Stimulated activated CD4-positive, alpha-beta T cell treated with anti-CD3 and anti-CD28 coated beads, TNF-alpha, amount 100 ng/mL, for 48 hours (primary cell): ENCODE results near the gene ROMO1.
"Not testable (repeated sequence)": the region's sequence is repeated elsewhere in the genome, so short reads cannot be mapped to it uniquely, and the experiment has no call there.

Experiments
- DNase-seq, 3 donors: peaks; one replicate each; pipeline ENCODE4 v3.0.0-alpha.2; 2020; ENCODE audit warnings: low read depth in 3 of 3

Gene ROMO1

DNA sequence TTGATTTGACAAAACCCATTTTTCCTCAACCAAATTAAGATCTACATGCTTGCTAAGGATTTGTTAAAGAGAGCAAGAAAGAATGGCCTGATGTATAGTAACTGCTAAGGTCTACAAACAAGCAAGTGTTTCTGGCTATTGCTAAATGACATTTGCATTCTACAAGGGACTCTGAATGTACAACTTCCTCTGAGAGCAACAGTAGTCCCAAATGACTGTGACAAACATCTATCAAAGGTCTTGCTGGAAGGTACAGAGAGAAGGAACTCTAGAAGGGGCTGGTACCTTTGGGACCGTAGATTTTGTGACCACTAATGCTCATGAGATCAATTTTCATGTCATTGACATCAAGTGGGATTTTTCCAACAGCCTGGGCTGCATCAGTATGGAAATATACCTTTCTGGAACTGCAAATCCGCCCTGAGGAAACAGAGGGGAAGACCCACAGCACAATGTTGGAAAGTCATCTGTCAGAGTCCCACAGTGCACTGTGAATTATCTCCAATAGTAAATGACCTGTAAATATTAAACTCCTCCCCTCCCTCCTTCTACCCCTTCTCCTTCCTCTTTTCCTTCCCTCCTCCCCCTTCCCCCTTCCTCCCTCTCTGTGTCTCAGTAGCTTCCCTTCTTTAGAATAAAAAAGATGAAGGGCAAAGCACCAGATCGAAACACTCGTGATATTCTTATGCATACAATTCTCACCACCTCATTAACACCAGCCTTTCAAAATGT lies 18.6 kb upstream of the ROMO1 start:
- DNase-seq = no peak

DNA sequence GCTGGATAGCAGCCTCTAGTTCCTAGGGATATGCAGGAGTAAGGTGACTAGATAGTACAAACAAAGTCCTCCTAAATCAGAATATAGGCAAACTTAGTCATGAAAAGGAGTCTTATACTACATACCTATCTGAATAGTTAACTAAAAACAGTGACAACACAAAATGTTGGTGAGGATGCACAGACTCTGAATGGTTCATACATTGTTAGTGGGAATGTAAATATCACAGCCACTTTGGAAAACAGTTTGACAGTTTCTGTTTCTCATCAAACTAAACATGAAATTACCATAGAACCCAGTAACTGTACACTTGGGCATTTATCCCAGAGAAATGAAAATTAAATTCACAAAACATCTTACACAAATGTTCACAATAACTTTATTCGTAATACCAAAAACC lies 17.2 kb upstream of the ROMO1 start:
- DNase-seq = no peak

DNA sequence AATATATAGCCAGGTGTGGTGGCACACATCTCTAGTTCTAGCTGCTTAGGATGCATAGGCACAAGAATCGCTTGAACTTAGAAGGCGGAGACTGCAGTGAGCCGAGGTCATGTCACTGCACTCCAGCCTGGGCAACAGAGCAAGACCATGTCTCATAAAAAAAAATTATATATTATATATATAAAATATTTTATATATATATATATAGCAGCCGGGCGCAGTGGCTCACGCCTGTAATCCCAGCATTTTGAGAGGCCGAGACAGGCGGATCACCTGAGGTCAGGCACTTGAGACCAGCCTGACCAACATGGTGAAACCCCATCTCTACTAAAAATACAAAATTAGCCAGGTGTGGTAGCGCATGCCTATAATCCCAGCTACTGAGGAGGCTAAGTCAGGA lies 13.8 kb upstream of the ROMO1 start:
- not testable (repeated sequence) for DNase-seq

DNA sequence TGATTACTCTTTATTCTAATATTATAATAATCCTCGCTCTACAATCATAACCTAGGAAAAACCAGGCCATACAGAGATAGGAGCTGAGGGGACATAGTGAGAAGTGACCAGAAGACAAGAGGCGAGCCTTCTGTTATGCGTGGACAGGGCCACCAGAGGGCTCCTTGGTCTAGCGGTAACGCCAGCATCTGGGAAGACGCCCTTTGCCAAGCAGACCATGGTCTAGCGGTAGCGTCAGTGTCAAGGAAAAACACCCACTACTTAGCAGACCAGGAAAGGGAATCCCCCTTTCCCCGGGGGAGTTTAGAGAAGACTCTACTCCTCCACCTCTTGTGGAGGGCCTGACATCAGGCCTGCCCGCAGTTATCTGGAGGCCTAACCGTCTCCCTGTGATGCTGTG lies 12.3 kb upstream of the ROMO1 start:
- not testable (repeated sequence) for DNase-seq

DNA sequence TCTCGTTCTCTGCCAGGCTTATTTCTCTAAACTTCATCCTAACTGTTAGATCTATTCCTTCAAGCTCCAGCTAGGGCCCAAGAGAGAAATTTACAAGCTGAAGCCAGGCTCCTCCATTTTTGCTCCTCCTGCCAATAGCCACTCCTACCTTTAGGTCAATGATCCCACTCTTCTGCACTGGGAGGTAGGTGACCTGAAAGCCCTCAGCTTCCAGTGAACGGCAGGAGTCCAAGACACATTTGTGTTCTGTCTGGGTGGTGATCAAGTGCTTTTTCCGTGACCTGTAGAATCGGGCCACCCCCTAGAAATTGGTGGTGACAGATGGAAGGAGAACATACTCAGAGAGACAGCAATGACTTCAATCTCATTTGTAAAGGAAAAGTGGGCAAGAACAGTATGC lies 8.9 kb upstream of the ROMO1 start:
- no peak for DNase-seq

DNA sequence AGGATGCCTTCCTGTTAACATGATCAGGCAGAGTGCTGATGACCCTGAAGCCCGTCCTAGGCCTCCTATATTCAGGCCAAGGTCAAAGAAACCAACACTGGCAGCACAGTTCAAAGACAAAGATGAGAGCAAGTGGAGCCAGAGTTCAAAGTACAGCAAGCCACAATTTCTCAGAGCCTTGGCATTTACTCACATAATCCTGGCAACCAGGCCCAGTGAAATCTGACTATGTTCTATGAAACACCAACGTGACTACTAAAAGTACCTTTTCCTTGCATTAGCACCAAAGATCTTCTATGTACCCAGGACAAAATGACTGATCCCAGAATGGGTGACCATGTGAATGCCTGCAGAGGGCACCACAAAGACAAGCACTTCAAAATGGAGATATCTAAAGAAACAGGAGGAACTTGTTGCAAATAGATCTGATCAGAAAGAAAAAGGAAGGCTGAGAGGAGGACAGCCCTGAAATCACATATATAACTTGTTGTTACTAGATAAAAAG lies 3.9 kb upstream of the ROMO1 start:
- no peak for DNase-seq

DNA sequence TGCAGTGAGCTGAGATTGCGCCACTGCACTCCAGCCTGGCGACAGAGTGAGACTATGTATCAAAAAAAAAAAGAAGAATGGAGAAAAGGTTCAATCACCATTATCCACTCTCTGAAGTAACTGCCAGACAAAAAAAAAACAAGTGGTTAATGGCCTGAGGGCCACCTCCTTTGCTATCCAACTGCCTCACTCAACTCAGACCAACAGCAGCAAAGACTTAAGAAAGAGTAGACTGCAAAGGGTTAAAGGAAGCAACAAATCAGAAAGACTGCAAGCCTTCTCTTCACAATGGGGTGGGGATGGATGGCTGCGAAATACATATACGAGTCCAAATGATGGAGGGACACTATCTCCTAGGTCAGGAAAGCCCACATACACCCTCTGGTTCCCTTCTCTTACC lies 3.2 kb upstream of the ROMO1 start:
- DNase-seq = no peak

DNA sequence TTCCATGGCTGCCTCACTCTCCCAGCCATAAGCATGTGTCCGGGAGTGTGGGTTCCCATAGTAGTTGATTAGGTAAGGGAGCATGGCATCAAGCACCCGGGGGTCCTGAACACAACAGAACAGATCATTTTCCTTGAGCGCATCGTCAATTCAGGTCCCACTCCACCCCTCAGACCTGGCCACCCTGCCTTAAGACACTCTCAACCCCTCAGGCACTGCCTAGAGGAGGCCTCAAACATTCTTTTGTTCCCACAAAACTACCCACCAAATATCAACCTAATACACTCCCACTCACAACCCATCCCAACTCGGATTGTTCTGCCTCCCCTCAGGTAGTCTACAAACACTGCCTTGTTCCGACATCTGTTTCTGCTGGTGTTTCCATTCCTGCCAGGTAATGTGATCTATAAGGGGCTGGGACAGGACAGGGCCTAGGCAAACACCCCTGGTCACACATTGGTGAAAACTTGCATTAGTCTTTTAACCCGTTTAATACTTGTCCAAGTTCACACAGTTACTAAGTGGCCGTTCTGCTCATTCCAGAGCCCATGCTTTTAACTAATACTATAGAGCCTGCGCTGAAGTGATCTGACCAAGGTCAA lies 1.4 kb upstream of the ROMO1 start:
- DNase-seq = no peak

DNA sequence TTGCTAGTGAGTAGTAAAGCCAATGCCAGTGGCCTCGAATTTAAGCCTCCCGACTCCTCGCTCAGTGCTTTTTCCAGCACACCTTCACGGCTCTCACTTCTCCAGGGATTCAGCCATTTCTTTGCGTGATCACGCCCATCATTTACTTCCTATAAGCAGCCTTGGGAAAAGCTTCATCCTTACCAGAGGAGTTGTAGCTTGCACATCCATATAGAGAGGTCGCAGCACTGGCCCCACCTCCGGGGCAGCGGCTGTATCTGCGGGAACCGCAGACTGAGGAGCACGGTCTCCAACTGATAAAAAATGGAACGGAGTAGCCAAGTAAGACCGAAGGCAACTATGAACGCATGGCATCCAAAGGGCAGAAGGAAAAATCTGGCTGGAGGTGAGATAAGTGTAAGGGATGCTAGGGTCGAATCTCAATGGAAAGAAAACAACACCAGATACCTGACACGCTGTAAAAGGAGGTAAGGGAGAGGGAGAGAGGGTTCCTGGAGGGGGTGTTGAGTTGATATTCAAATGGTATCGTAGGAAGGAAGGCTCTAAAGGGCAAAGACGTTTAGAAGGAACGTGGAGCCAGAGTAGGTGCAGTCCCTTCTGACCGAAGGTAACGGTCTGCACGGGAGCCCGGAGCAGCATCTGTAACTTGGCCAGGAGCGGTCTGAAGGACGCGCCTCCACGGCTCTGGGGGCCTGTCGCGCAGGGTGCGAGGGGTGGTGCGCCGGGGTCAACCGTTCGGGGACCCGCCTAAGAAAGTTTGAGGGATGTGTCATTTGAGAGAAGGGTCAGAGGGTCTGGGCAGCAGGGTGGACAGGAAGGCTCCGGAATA lies 693 bp upstream of the ROMO1 start:
- no peak for DNase-seq

DNA sequence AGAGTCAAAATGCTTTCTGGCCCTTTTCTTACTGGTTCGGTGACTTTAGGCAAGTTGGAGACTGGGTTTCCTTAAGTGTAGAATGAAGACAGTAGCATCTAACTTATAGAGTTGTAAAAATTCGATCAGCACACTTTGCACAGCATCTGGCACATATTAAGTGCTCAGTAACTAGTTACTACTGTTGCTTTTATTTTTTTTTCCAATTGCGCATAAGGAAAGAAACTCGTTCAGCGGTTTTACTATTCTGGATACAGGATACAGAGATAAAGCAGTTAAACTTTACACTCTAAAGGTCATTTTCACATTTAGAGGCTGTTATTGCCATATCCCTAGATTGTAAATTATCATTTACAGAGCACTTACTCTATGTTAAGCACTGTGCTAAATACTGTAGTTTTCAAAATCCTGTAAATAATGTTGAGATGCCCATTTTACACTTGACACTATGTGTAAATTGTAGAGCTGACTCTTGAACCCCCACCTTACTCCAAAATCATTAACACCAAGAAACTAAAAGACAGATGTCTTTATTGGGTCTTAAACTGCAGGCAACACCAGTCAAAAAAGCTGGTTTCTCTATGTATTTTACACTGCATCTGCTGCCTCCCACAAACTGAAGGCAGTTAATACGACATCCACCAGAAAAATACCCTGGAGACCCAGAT lies 886 bp downstream of the ROMO1 start:
- no peak for DNase-seq

DNA sequence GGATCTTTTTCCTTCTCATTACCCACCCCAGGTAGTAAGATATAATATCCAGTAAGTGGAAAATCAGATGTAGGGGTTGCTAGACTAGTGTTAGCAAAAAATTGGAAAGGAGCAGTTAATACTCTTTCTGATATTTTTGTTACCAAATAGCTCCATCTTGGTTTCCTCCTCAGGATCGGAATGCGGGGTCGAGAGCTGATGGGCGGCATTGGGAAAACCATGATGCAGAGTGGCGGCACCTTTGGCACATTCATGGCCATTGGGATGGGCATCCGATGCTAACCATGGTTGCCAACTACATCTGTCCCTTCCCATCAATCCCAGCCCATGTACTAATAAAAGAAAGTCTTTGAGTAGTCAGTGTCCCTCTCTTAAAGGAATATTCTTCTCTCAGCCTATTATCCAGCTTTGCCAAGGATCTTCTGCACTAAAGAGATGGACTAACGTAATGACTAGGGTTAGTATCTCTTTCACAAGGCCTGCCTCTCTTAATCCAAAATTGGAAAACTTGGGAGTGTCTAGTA lies 1.5 kb downstream of the ROMO1 start:
- DNase-seq = no peak

DNA sequence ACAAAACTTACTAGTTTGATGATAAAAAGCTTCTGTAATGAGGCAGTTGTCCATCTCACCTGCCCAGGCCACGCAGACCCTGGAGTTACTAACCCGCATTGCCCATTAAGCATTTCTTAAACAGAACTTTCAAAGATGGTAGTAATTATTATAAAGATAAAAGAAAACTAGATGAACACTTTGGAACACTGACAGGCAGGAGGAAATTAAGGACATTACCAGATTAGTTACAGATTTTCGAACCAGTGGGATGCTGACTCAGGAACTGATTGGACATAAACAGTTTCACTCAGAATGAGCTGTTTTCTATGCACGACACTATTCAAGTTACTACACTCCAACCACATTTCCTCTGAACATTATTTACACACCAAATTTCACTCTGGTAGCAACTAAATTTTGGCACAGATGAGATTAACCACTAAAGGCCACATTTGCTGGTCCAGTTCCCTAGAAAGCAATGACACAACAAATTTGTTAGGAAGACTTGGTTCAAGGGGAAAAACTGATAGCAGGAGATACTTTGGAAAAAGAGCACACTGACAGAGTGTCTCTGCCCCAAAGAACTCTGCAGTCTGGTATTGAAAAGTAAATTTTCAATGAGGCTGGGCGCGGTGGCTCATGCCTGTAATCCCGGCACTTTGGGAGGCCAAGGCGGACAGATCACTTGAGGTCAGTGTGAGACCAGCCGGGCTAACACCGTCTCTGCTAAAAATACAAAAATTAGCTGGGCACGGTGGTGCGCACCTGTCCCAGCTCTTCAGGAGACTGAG lies 3.0 kb downstream of the ROMO1 start:
- DNase-seq = no peak

DNA sequence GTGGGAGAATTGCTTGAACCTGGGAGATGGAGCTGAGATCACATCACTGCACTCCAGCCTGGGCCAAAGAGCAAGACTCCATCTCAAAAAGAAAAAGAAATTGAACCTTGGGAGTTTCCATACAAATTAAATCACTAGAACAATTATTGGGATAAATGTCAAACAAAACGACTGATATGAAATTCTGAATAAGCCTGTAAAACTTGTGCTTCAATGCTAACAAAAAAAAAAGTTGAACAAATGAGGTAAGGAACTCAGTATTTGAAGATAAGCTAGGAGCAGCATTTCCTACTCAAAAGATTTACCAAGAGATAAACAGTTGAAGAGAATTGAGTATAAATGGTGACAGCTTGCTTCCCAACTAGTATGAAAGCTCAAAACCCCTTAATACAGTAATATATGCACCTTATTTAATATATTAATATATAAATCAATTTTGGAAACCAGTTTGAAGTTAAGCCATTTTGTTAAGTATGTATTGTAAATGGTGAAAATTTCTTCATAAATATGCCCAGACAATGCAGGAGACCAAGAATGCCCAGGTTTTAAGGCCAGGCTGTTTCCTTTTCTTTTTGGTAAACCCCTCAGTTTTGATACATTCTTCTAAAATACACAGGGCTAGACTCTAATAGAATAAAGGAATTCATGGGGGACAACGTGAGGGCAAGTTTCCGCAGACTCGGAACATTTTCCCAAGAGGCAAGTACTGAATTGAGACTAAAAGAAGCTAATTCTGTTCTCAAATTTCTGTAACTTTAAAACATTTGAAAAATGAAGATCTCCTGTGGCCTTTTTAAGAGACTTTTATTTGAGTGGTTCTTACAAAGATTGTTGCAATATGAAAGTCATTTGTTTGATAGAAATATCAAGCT lies 3.9 kb downstream of the ROMO1 start:
- DNase-seq = no peak

DNA sequence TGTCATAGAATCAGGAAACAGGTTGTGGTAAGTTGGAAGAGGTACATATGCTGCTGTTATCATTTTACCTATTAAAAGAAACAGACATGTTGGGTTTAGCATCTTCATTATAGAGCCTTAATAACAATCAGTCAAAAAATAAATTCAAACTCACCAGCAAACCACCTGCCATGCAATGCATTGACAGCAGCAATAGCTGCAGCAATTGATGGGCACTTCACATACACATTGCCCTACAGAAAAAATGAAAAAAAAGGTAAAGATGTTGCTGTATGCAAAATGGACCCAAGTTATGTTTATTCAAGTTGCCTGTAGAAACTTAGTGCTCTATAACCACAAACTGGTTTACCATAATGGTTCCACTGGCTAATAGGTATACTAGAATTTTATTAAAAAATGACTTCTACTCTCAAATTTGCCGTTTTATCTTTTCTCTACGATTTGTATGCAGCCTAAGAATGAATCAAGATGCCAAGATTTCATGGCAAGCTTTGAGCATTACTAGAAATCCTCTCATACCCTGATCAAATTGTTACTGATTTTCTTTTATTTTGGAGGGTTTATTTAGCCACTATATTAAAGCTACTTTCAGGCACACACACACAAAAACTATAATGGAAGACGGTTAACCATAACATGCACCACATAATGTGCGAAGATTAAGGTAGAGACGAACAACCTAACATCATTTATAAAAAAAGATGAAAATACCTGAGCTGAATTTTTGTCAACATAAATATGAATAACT lies 5.5 kb downstream of the ROMO1 start:
- DNase-seq = no peak

DNA sequence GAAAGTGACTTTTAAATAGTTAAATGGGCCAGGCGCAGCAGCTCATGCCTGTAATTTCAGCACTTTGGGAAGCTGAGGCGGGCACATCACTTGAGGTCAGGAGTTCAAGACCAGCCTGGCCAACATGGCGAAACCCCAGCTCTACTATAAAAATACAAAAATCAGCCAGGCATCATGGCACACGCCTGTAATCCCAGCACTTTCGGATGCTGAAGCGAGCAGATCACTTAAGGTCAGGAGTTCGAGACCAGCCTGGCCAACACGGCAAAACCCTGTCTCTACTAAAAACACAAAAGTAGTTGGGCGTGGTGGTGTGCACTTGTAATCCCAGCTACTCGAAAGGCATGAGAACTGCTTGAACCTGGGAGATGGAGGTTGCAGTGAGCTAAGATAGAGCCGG lies 6.7 kb downstream of the ROMO1 start:
- not testable (repeated sequence) for DNase-seq

DNA sequence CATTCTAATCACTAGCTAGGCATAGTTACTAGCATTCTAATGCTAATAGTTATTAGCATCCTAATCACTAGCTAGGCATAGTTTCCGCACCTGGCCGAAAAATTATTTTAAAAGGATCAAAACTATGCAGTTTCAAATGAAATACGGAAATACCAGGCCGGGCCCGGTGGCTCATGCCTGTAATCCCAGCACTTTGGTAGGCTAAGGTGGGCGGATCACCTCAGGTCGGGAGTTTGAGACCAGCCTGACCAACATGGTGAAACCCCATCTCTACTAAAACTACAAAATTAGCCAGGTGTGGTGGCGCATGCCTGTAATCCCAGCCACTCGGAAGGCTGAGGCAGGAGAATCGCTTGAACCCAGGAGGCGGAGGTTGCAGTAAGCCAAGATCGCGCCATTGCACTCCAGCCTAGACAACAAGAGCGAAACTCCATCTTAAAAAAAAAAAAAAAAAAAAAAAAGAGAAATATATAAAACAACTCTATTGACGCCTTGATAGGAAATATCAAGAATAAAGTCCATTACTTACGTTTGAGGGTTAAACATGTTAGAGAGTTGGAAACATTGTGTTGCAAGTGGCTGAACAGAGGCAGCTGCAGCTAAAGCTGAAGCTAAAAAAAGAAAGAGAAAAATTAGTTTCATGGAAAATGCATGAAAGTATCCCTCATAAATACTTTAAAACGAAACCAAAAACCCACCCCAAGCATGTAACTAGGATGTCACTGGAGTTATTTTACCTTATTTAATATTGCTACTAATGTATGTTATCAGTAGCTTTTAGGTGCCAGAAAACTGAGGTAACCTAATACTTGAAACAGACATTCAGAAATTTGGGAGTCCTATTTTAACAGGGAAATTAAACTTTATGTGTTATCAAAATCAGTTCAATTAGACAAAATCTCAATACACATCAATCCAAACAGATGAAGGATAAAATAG lies 7.7 kb downstream of the ROMO1 start:
- DNase-seq = not testable (repeated sequence)

DNA sequence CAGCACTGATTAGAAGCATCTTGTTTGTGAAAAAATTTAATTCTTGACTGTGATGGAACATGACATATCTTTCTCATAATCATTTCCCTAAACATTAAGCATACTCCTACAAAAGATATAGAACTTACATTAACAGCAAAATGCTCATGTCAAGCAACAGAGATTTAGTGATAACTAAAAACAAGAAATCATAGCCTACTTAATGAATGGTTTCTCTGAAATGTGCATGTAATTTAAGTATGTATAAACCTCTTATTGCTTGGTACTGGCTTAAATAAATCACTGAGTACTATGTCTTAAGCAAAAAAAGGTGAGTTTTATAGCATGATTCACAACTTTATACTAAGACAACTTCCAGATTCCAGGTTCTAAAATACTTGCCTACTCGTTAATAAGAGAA lies 9.3 kb downstream of the ROMO1 start:
- DNase-seq = no peak

DNA sequence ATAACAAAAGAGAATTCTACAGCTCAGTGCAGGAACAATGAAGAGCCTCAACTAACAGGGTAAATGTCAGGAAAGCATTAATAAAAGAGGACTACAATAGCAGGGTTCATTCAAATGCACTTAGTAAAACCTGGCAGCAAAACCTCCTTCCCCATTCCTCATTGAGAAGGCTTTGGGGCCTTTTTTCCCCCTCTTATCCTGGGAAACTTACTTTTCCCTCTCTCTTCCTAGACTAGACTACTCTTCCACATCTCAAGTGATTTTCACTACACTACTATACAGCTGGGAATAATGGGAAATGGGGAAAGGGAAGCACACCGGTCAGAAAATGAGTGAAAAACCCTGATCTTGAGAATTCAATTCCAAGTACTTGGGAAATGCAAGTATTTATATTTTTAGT lies 10.1 kb downstream of the ROMO1 start:
- no peak for DNase-seq
